GM12873 (cell line): ENCODE measurements around the gene ST6GALNAC5.
A peak's percentile ranks its signal among the peaks of the same experiment; 100 is the strongest.

Experiments
- CTCF ChIP-seq: IDR thresholded peaks from 2 replicates; pipeline ENCODE4 v1.5.1; 2012; ENCODE audit warnings: low read depth, mild to moderate bottlenecking, moderate library complexity, low read length, control low read depth; ENCODE audit not compliant: insufficient read depth; ENCODE audit errors: missing control alignments

ST6GALNAC5 gene

DNA sequence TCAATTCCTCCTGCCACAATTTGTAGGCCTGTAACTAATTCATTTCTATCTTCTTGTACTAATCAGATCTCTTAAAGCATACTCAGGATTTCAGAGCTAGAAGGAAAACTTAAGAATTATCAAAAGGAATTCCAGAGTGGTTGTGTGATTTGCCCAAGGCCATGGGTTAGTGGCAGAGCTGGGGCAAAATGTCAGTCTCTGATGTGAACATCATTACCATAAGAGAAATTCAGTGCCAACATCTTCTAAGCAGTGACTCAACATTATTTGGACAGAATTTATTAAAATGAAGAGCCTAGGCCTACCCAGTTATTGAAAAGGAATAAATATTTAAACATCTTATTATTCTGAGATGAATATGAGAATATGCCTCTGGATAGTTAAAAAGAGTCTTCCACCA lies 14.5 kb downstream of the ST6GALNAC5 start:
- TF ChIP-seq CTCF = no peak

DNA sequence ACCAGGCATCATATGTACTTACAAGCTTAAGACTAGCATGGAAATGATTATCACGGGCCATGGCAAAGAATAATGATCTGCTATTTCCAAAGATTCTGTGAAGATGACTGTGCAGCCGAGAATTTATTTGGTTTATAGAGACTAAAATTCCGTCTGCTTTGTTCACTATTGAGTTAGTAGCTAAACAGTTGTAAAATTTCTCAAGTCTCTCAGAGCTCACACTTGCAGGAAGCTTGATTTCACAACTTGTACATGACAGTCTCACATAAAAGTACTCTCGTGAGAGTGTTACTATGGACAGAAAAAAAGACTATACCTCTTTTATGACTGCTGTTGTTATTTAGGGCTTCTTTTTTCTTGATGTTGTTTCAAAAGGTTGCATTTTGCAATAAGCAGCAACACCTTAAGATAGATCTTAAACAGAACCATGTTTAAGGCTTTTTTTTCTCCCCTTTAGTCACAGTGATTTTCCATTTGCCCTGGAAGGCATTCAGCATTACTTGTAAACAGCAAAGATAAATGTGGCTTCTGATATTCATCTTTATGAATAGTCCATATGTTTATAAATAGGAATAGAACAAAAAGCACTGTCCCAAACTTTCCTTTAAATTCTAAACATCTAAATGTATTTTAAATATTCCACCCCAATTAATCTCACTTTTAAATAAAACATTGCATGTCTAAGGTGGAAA lies 24.8 kb downstream of the ST6GALNAC5 start:
- no peak for TF ChIP-seq CTCF

DNA sequence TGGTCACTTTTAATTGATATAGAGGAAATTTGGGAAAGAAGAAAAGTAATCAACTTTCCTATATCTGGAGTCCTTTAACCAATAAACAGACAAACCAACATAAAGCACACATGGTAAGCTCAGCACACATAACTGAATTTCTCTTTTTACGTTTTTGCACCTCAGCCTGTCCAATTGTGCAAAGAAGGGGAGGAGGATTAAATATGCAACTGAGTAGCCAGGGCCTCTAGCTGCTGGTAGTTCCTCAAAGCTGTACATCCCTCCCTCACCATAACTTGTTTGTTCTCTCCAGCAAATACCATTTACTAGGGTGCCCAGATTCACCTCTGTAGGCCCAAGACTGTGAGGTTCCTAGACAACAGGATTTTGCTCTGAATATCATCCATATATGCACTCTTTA lies 25.4 kb downstream of the ST6GALNAC5 start:
- no peak for TF ChIP-seq CTCF

GRCh38 chr1:76901158-76901767 lies 34.0 kb downstream of the ST6GALNAC5 start:
- peak; percentile 88 for TF ChIP-seq CTCF

- no peak for TF ChIP-seq CTCF
Observed at GRCh38 chr1:76905876-76906595, 38.8 kb downstream of the ST6GALNAC5 start.

DNA sequence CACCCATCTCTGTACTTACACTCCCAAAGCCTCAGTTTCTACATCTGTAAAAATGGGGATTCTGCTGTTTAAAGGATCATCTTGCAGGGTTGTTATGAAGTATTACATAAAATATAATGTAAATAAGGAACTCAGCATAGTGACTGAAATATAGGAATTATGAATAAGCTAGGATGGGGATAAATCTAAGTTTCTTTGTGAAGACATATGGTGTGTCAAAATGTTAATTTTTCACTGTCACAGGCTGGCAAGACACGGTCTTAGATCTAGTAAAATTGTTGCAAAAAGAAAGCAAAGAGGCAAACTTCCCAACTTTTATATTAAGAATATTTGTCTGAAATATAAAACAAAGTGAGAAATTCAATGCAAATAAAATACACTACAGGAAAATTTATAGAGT lies 42.0 kb downstream of the ST6GALNAC5 start:
- no peak for TF ChIP-seq CTCF

DNA sequence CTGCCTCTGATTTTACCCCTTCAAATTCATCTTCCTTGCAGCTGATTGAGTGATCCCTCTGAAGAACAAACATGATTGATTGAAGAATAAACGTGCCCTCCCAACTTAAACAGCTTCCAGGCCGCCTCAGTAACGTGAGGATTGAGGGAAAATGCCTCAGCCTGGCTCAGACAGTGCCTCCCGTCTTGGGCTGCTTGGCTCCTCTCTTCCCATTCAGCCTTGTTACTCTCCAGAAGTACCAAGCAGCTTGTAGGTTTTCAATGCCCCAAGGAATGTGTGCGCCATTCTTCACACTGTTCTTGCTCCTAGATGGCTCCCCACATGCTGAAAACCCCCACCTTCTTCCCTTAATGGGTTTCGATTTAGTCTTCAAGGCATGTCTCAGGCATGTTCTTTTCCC lies 51.8 kb downstream of the ST6GALNAC5 start:
- TF ChIP-seq CTCF = no peak
